GM21360 (cell line): ENCODE results near the gene WDR75.
"Not testable (repeated sequence)": the region's sequence is repeated elsewhere in the genome, so short reads cannot be mapped to it uniquely, and the experiment has no call there.

Experiments used
- ATAC-seq: cut with Tn5 transposase; IDR thresholded peaks from one replicate; pipeline ENCODE4 v1.9.1; 2021; ENCODE audit warnings: mild to moderate bottlenecking, moderate library complexity; ENCODE audit not compliant: unreplicated experiment

The WDR75 gene

DNA sequence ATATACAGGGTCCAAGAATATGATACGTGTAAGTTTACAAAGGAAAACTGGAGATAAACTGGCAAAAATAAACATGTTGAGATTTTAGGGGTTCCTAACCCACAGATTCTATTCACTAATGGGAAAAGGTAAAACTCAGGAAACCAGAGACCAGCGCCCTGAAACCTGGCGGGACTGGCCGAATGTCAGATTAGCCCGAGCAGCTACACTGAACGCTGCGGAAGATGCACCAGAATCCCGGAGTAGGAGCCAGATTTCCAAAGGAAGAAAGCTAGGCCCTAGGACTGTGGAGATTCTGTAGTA is 679 bp upstream of the WDR75 start:
- ATAC-seq, result peak; percentile 28

GRCh38 chr2:189441709-189442074 is 418 bp downstream of the WDR75 start:
- ATAC-seq, result no peak

DNA sequence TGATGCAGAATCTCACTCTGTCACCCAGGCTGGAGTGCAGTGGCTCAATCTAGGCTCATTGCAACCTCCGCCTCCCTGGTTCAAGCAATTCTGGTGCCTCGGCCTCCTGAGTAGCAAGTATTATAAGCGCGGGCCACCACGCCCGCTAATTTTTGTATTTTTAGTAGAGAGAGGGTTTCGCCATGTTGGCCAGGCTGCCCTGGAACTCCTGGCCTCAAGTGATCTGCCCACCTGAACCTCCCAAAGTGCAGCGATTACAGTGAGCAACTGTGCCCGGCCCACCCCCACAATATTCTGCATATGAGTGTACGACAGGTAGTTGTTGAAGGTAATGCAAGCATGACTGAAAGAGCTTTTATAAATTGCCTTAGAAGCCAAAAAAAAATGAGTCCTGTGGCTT is 1.2 kb downstream of the WDR75 start:
- ATAC-seq, result no peak

DNA sequence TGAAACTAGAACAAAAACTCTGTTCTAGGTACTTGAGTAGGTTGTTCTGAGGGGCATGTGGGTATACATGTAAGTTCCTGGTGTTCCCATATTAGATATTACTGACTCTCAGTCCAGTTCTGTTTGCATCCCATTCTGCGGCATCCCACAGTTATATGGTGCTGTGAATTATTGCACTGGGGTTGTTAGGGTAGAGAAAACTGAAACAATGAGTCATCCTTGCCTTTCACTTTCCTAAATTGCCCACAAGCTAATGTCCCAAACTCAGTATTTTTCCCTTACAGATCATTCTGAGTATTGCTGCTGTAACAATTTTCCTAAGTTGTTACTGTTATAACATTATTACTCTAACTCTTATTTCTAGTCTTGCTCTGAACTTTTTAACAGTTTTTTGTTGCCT is 3.0 kb downstream of the WDR75 start:
- peak; percentile 25 for ATAC-seq

- no peak for ATAC-seq
Observed at GRCh38 chr2:189446780-189447179, 5.5 kb downstream of the WDR75 start.

GRCh38 chr2:189454009-189454408 is 12.7 kb downstream of the WDR75 start:
- no peak for ATAC-seq

DNA sequence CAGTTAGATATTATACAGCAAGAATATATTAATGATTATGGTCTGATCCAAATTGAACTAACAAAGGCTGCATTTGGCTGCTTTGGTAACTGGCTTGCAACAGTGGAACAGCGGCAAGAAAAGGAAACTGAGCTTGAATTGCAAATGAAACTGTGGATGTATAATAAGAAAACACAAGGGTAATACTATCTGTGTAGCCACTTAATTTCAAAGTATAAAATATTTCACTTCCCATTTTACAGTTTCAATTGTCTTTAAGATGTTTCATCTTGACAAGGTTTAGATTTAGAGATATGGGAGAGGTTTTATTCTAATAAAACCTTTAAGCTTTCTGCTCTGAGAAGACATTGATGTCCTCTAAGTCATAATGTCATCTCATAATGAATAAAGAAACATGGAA is 23.8 kb downstream of the WDR75 start:
- ATAC-seq, result peak; percentile 43

GRCh38 chr2:189465478-189465877 is 24.2 kb downstream of the WDR75 start:
- no peak for ATAC-seq

GRCh38 chr2:189466046-189466445 is 24.8 kb downstream of the WDR75 start:
- ATAC-seq, result no peak

DNA sequence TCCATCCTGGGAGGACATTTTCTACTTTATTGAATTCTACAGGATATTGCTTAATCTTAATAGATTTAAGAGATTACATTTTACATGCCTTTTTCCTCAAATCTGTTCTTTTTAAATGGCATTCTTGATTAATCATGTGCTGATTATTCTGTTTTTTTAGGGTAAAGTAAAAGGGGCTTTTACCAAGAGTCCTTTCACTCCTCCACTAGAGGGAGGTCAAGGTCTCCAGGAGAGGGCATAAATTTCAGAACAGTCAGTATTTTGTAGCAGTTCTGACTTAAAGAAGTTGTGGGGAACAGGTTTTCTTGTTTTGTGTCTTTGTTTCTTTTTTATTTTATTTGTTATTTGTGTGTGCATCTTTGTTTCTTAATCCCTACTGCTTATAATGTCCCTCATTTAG is 25.4 kb downstream of the WDR75 start:
- ATAC-seq, result no peak

DNA sequence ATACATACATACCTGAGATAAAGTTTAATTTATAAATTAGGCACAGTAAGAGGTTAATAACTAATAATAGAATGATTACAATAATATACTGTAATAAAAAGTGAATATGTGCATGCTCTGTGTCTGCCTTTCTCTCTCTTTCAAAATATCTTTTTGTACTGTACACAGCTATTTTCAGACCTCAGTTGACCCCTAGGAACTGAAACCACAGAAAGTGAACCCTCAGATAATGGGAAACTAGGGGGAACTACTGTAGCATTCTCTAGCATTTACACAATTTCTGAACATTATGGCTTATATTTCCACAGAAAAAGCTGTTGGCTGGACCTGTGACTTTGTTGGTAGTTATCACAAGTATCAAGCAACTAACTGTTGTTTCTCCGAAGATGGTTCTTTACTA is 25.9 kb downstream of the WDR75 start:
- no peak for ATAC-seq

- ATAC-seq, result no peak
Observed at GRCh38 chr2:189467593-189467992, 26.3 kb downstream of the WDR75 start.

DNA sequence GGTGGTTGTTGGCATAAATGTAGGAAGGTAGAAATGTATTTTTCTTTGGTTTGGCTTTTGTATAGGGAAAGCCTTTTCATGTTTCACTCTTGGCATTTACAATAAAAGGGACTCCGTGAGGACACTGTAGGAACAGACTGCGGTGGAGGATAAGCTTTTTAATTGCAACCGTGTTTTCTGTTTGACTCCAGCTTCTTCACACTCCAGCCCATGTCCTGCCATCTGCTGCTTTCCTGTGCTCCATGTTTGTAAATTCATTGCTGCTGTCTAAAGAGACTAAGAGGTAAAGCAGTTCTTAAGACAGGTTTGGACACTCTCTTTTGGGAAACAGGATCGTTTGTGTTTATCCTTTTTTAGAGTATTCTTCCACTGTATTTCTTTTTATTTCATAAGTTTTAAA is 33.3 kb downstream of the WDR75 start:
- no peak for ATAC-seq

GRCh38 chr2:189477756-189478155 is 36.5 kb downstream of the WDR75 start:
- ATAC-seq, result no peak

GRCh38 chr2:189478289-189478688 is 37.0 kb downstream of the WDR75 start:
- ATAC-seq, result not testable (repeated sequence)

GRCh38 chr2:189481071-189481470 is 39.8 kb downstream of the WDR75 start:
- ATAC-seq, result no peak

GRCh38 chr2:189483571-189483970 is 42.3 kb downstream of the WDR75 start:
- no peak for ATAC-seq

- no peak for ATAC-seq
Observed at GRCh38 chr2:189483980-189484740, 42.9 kb downstream of the WDR75 start.

- ATAC-seq, result no peak
Observed at GRCh38 chr2:189485146-189485545, 43.9 kb downstream of the WDR75 start.

GRCh38 chr2:189486237-189486770 is 45.0 kb downstream of the WDR75 start:
- no peak for ATAC-seq

DNA sequence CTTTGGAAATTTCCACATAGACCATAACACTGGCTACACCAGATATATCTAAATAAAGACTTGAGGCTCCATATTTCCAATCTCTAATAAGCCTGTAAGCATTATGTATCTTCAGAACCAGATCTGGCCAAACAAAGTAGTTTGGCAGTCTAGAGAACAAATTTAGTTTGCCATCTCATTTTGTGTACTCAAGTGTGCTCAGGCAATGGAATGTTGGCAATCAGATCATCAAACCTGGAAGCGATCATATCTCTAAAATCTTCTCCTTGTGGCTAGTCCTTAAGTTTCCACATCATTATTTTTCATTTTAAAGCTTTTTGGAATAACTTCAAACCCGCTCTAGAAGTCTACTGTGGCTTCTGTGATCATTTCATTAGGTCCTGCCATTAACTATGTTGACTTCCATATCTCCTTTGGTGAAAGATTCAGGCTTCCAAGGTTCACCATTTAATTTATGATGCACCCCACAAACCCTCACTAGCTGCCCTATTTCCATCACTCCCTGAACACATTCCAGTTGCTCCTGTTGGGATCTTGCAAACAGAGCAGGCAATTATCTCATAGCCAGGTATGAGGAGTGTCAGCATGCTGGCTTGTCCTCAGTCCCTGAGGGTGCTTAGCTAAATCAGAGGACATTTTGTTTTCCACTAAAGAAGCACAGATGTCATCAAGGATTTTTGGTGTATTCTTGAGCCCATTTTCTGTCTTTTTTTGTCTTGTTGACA is 46.2 kb downstream of the WDR75 start:
- no peak for ATAC-seq

- no peak for ATAC-seq
Observed at GRCh38 chr2:189488008-189488310, 46.7 kb downstream of the WDR75 start.

GRCh38 chr2:189492451-189492850 is 51.2 kb downstream of the WDR75 start:
- ATAC-seq, result no peak
